ENCODE data around the gene AGAP1.

Gene AGAP1

GRCh38 chr2:235530735-235531134, 36.9 kb downstream of the AGAP1 start:
- DNase-seq, result no peak

- DNase-seq, result no peak
Observed at GRCh38 chr2:235532307-235532706, 38.5 kb downstream of the AGAP1 start.

- DNase-seq, result no peak
Observed at GRCh38 chr2:235533198-235533597, 39.4 kb downstream of the AGAP1 start.

DNA sequence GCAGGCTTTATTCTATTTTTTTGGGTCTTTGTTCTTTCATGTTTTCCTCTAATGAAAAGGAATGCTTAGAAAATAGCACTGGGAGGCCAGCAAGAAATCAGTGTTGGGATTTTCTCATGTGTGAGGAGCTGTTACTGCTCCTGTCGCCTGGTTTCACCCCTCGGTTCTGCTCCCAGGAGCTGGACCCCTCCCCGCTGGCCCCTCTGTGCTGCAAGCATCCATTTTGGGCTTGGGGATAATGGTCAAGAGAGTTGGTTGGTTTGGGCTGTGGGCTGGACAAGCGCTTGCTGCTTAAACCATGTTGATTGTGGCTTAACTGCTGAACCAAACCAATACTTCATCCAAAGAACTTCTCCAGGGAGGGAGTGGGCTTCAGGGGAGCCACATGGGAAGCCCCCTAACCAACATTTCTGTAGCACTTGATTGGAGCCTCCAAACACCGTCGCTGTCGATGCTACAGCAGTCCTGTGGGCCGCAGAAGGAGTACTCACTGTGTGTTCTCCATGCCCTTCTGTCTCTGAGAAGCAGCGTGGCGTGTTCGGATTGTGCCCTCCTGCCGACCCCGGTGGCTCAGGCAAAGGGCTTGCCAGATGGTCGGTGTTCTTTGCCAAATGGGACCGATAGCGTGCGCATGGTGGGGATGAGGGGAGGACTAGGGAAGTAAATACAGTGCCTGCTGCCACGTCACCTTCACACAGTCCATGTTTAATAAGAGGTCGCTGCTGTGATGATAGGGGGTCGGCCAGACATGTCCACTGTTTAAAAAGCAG, 40.0 kb downstream of the AGAP1 start:
- no peak for DNase-seq

DNA sequence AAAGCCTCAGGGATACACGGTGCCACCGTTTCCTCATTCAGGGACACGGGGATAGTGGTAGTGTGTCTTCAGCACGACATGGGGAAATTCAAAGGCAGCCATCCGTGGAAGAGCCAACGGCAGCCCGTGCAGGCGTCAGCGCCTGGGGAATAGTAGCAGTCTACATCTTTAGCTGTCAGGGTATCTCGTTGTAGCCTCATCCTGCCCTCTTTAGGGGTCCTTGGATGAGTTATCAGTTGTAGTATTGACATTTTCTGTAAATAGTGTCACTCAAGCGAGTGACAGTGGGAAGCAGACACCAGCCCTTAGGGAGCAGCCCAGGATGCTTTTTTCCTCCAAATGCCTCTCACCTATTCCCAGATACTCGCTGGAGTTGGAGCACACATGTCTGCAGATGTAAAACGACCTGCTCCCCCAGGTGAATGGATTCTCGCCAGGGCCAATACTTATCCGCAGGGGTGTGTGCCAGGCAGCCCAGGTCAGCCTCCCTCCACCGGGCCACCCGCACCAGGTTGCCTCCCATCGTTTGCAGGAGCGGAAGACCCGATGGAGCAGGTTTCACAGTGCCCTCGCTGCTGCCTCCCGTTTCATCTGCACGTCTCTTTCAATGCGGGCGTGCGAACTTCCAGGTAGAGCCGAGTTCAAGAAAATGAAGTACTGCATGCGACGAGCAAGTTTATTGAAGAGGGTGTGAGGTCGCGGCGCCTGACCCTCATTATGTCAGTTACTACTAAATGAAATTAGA, 41.0 kb downstream of the AGAP1 start:
- no peak for DNase-seq

- DNase-seq, result peak in 3 of 56 donors; percentile 12 to 38 (median 30)
Observed at GRCh38 chr2:235535423-235536130, 41.7 kb downstream of the AGAP1 start.

GRCh38 chr2:235536711-235537110, 42.9 kb downstream of the AGAP1 start:
- no peak for DNase-seq

DNA sequence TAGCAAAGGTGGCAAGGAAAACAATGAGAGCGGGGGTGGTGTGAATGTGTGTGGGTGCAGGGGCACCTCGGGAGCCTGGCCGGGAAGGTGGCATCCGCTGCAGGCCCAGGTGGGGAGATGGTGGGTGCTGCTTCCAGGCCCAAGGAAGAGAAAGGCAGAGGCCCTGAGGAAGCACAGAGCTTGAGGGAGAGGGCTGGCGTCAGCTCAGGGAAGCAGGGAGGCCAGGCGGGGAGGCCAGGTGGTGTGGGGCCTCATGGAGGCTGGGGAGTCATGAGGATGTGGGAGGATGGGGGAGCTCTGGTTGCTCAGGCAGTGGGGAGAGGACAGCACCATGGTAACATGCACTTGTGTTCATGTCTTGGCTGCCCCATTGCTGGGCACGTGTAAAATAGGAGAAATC, 43.3 kb downstream of the AGAP1 start:
- no peak for DNase-seq

GRCh38 chr2:235537587-235537986, 43.7 kb downstream of the AGAP1 start:
- DNase-seq, result no peak

GRCh38 chr2:235538144-235538639, 44.3 kb downstream of the AGAP1 start:
- no peak for DNase-seq

- DNase-seq, result no peak
Observed at GRCh38 chr2:235538981-235539380, 45.1 kb downstream of the AGAP1 start.

GRCh38 chr2:235539773-235540172, 45.9 kb downstream of the AGAP1 start:
- no peak for DNase-seq

GRCh38 chr2:235541016-235541415, 47.2 kb downstream of the AGAP1 start:
- DNase-seq, result no peak

- DNase-seq, result no peak
Observed at GRCh38 chr2:235541838-235542549, 48.2 kb downstream of the AGAP1 start.

DNA sequence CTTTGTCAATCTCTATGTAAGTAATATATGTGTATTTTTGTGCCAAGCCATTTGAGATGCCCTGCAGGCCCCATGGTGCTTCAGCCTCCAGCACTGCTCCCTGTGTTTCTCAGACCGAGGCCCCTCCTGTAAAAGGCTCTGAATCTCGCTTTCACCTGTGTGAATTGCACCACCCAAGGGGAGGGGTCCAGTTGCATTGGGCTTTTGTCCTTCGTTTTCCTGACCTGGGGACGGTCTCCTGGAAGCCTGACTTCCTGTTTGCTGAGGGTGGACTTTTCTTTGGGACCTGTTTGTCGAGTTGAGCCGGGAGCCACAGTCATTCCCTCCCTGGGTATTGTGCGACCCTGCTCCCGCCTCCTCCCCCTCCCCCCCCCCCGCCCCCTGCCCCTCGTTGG, 48.9 kb downstream of the AGAP1 start:
- DNase-seq, result no peak

DNA sequence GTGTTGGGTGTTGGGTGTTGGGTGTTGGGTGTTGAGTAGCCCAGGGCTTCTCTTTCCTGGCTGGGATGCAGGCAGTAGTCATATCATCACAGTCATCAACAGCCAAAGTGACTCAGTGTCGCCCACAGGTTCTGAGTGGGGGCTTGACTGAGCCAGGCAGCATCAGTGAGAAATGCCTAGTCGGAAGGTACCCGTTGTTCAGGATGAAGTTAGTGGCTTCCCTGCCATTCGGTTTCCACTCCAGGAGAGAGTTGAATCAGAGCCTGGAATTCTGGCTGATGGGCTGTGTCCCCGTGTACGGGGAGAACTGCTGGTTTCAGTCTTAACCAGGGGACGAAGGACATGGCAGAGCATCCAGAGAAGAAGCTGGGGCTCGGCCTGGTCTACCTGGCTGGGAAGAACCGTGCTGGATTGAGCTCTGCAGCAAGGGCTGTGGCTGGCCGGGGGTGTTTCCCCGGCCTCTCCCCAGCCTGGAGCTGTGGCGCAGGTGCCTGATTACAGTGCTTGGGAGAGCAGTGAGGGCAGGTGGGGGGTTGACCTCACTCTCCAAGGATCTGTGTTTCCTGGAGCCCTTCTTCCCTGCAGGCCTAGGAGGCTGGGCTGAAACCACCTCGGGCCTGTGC, 49.4 kb downstream of the AGAP1 start:
- DNase-seq, result peak in 26 of 56 donors; percentile 17 to 73 (median 40)

- no peak for DNase-seq
Observed at GRCh38 chr2:235543851-235544688, 50.2 kb downstream of the AGAP1 start.

DNA sequence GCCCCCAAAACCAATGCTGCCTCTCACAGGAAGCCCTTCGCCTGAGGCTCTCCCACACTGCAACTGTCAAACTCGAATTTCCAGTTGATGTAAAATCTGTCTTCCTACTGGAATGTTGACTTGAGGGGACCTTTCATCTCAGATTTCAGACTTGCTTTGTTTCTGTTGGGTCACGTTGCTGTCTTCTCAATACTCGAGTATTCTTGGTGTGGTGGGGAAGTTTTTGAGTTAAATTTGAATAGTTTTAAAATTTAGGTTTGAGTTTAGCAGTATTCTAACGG, 50.8 kb downstream of the AGAP1 start:
- no peak for DNase-seq

DNA sequence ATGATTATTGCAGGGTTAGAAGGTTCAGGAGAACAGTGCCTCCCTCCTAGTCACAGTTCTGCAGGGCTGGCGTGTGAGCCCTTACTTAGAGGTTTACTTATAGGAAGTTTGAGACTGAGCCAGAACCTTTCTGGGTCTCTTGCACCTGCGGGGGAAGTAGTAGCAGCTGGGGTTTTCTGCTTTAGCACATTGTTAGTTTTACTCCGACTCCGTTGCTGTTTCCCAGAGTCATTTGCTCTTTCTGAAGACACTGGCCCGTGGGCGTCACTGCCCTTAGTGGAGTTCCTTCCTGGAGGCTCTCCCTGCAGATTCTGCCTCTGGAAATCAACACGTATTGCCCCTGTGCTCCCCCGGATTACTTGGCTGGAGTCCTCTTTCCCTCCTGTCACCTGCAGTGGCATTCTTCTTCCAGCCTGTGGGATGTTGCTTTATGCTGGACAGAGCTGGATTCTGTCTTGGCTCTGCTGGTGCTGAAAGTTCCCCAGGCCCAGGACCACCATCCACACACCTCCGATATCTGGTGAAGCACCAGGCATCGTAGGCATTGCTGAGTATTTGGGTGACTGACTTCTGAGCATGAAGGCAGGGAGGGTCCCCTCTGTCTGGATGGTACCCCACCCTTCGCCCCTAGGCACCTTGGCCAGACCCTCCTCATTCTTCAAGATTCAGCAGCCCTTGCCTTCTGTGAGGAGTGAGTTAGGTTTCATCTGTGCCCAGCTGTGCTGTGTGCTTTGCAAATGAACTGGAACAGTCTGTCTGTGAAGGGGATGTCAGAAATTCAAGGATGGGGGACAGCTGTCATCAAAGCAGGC, 51.7 kb downstream of the AGAP1 start:
- DNase-seq, result no peak

- no peak for DNase-seq
Observed at GRCh38 chr2:235546151-235546435, 52.2 kb downstream of the AGAP1 start.

All from nucleus accumbens (tissue), 56 donors.